GM21360 (cell line): ENCODE results near the gene IFNB1.
A peak's percentile ranks its signal among the peaks of the same experiment; 100 is the strongest.

Experiments
- ATAC-seq: cut with Tn5 transposase; IDR thresholded peaks from one replicate; pipeline ENCODE4 v1.9.1; 2021; ENCODE audit warnings: mild to moderate bottlenecking, moderate library complexity; ENCODE audit not compliant: unreplicated experiment

The IFNB1 gene

DNA sequence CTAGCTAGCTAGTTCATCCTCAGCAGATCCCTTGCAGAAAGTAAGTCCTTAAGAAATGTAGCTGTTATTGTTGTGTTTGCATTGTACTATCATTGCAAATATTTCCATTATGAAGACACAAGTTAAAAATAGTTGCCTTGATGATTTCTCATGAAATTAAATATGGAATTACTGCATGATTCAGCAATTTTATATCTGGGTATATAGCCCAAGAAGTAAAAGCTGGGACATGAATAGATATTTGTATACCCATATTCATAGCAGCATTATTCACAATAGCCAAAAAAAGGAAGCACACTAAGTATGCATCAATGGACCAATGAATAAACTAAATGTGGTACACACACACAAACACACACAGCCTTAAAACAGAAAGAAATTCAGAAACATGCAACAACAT lies 6.8 kb downstream of the IFNB1 start:
- no peak for ATAC-seq

DNA sequence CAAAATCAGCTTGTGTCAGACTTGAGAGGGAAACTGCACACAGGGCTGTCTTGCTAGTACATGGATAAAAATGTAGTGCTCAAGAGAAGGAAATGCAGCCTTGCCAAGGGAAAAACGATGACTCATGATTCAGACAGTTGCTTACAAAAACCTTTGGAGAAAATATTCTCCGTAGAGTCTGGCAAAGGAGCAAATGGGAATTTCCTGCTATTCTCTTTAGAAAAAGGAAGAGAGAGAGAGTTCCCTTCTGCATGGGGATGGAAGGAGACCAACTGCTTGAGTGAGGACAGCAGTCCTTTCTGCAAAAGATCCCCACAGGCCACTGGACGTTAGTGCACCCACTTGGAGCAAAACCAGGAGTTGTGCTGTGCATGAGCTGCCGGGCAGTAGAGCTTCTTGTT lies 7.6 kb downstream of the IFNB1 start:
- ATAC-seq: no peak

DNA sequence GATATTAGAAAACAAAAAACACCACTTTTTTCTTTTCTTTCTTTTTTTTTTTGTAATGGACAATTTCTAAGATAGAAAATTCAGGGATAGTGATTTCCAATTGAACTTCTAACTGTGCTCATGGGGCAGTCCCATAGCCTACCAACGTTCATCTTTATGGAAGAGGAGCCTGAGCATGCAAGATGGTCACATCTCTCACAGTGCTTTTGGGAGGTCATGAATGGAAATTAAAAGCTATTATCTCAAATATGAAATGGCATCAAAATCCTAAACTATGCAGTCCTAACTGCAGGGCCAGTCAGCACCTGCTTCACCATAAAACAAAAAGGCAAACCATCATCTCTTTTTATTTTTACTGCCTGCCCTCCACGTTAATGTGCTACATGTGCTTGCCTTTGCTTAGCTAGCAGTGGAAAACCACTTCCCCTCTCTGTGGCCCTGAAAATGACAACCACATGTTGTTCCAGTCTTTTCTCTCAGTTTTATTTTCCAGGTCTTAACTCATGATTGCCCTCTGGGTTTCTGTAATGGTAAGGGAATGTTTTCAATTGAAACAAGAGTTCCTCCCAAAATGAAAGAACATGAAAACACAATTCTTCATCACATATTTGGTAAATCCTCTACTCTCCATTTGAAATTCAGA lies 16.7 kb downstream of the IFNB1 start:
- no peak for ATAC-seq

DNA sequence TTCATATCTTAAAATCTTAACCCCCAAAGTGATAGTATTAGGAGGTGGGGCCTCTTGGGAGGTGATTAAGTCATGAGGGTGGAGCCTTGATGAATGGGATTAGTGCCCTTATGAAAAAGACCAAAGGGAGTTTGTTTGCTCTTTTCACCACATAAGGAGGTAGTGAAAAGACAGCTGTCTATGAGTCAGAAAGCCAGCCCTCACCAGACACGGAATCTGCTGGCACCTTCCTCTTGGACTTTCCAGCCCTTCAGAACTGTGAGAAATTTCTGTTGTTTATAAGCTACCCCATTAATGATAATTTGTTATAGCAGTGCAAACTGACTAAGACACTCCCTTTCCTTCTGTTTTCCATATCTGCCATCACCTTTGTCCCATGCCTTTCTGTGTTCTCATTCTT lies 20.8 kb downstream of the IFNB1 start:
- ATAC-seq: no peak

DNA sequence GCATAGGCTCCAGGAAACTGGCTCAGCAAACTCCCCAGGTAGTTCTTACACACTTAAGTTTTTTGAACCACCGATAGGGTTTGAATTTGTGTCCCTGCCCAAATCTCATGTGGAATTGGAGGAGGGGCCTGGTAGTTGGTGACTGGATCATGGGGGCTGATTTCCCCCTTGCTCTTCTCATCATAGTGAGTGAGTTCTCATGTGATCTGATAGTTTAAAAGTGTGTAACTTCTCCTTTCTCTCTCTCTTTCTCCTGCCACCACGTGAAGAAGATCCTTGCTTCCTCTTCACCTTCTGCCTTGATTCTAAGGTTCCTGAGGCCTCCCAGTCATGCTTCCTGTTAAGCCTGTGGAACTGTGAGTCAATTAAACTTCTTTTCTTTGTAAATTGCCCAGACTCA lies 23.9 kb downstream of the IFNB1 start:
- ATAC-seq: no peak

DNA sequence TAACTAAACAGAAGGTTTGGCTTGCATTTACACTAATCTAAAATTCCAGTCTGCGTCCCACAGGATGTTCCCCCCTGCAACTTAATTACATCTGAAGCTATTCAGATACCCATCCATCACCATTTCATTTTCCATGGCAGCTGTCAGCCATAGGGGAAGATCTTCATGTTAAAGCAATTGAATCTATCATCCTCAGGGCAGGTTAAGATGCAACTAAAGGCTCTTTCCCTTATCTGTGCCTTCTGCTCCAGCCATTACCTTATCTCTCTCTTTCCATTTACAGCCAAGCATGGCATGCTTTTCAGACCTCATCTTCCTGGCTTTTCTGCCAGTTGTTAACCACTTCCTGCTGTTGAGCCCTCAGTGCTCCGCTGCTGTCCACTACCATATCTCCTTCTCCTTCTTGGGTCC lies 30.5 kb downstream of the IFNB1 start:
- no peak for ATAC-seq

DNA sequence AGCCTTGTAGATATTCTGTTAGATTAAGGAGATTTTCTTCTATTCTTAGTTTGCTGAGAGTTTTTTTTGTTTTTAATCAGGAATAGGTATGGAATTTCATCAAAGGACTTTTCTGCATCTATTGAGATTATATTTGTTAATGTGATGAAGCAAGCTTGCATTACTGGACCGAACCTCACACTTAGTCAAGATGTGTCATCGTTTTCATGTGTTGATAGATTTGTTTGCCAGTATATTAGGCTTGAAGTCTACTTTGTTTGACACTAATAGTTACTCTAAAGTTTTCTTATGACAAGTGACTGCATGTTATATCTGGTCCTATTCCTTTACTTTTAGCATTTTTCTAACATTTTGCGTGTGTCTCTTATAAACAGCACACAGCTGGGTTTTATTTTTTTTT lies 33.9 kb downstream of the IFNB1 start:
- no peak for ATAC-seq

DNA sequence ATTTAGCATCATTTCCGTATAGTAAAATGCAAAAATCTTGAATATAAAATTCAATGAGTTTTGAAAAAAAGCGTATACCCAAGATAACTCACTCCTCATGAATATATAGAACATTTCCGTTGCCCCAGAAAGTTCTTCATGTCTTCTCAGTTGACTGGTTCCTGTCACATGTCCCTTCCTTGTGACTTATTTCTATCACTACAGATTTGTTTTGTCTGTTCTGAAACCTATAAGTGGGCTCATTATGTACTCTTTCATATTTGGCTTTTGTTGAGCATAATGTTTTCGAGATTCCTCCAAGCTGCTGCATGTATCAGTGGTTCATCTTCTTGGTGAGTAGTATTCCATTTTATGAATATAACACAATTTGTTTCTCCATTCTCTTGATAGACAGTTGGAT lies 35.3 kb downstream of the IFNB1 start:
- no peak for ATAC-seq

DNA sequence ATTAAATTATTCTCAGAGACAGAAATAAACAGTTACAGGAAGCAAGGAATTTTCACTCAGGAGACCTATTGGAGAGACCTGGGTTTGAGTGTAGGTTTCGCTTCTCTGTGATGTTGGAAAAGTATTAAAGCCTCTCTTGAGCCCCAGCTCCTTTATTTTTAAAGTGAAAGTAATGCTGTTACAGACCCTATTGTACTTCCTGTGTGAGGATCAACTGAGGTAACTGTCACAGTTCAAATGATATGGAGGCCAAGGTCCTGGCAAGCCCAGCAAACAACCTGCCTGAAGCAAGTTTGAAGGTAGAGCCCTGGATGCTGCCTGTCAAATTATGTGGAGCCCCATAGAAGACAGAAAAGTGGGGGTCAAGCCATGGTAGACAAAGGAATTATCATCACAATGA lies 38.4 kb downstream of the IFNB1 start:
- ATAC-seq: no peak

DNA sequence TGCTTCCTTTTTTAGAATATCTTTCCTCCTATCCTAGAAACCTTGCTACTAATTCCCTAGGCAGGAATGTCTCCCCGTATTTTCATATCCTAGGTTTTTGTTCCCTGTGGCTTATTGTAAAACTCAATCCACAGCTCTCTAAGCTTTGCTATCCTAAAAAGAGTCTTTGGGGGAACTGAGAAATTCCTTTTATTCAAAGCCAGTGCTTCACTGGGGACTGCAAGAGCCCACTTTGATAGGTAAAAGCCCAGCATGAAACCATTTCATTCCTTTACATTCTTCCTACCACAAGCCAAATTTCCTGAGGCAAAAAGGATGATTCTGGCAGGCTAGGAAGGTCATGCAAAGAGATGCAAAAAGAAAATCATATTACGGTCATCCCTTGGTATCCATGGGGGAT lies 40.5 kb downstream of the IFNB1 start:
- ATAC-seq: no peak

DNA sequence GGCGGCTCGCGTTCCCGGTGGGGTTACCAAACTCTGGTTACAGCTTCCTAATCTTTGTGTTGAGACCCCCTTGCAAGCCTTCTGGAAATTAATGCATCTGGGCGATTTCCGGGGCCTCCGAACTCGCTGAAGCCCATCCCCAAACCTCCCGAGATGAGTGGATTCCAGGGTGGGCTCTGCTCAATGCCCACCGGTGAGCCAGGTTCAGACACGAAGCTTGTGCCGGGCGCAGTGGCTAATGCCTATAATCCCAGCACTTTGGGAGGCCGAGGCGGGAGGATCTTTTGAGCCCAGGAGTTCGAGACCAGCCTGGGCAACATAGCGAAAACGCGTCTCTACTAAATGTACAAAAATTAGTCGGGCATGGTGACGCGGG lies 45.9 kb downstream of the IFNB1 start:
- ATAC-seq: no peak

DNA sequence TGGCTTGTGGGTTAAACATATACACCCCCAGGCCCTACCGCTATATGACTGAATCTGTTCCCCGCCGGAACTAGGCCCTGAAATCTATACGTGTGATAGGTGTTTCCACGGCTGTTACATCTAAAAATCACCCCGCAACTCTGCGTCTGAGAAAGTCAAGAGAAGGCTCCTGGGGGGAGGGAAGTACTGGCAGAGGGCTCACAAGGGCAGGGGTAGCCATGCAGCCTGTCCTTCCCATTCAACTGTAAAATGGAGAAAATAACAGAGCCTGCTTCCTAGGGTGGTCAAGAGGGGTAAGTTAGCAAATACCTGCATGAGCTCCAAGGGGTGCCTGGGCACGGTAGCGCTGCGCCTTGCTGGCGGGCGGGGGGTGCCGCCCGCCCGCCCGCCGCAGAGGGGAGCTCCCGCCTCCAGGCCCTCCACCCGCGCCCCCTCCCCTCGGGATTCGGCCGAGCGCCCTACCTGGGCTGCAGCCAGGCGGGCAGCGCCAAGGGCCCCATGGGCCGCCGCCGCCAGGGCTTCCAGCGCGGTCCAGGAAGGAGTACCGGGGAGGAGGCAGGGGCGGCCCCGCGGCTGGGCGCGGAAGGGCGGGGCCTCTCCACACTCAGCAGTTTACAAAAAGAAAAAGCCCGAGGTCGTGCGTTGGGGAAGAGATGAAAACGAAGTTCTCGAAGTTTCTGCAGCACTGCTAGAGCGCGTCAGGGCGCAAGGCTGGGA lies 46.5 kb downstream of the IFNB1 start, which contains the start of gene HACD4:
HACD4 (minus strand) TSS at position 550 of the 717 bp plus-strand sequence; CDS start at position 500, 50 bp downstream.
- peak; percentile 63 for ATAC-seq

DNA sequence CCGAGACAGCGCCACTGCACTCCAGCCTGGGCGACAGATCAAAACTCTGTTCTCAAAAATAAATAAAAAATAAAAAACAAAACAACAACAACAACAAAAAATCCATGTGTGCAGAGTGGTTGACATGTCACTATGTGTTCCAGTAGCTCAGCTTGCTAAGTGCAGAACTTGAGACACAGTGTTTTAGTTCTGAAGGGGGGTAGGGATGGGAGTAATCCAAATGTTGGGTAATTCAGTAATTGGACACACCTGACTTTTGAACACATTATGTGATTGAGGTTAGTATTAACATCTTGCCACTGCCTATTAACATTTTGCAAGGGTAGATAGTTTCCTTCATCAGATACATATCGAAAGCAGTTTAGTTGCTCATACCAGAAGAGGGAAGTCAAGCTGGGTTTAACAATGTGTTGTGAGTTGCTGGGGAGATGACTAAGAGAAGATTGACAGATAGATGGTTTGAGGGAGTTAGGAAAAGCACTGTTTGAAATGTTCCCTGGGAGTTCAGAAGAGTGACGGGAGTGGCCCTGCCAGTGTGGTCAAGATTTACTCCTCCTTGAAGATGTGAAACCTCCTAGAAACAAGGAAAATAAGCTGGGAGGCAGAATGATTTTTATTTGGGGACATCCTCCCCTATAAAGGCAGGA lies 47.2 kb downstream of the IFNB1 start:
- ATAC-seq: peak; percentile 76

DNA sequence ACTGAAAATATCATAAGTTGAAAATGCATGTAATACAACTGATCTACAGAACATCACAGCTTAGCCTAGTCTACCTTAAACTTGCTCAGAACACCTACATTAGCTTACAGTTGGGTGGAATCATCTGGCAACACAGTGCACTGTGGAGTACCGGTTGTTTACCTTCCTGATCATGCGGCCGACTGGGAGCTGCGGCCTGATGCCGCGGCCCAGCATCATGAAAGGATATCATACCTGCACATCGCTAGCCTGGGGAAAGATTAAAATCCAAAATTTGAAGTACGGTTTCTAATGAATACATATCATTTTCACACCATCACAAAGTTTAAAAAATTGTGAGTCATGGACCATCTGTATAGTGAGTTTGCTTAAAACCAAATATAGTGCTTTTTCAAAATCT lies 48.1 kb downstream of the IFNB1 start:
- no peak for ATAC-seq

DNA sequence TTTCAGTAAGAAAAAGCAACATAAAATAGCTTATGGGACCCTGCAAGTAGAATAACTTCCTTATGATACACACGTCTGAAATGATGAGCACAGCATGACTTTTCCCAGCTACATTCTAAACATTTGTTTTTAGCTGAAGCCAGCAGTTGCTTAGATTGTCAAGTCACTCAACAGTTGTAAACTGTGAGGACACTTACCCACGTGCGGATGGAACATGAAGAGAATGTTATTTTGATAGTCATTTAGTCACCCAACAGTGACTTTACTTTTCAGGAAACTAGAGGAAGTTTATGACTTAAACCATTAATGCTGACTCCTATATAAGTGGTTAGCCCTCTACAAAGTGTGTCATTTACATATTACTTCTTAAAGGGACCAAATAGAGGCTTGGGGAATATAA lies 49.3 kb downstream of the IFNB1 start:
- ATAC-seq: no peak

DNA sequence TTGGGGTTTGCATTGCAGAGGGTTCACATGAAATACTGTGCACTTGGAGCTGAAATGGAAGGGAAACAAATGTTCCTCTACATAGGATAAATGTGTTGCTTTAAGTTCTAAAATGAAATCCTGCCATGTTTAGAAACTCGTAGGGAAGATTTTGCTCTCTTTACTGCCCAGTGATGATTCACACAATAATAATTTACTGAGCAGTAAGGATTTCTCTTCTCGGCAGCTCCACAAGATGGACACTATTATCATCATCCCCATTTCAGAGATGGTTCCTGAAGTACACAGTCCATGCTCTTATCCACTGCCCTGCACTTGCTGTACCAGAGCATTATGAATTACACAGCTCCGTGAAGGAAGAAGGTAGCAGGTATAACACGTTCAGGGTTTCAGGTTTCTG lies 50.4 kb downstream of the IFNB1 start:
- ATAC-seq: no peak
